ENCODE results near the gene MCUR1.

Gene MCUR1

GRCh38 chr6:13800615-13801014 is 13.7 kb downstream of the MCUR1 start:
- no peak for TF ChIP-seq CTCF (IDR thresholded peaks at IDR 0.05; ENCODE audit: low read depth, low read length, missing control alignments)
- no peak overlapping the region for H3K4me3 ChIP-seq (ENCODE audit: low read depth, low read length)
- no peak for DNase-seq (ENCODE audit: low read depth)
- in situ Hi-C loops (cut with HindIII; ENCODE audit: low sequenced_read_pairs) = no loop called here

GRCh38 chr6:13796781-13797180 is 17.6 kb downstream of the MCUR1 start:
- no peak for TF ChIP-seq CTCF (IDR thresholded peaks at IDR 0.05; ENCODE audit: low read depth, low read length, missing control alignments)
- H3K4me3 ChIP-seq (ENCODE audit: low read depth, low read length) = no peak overlapping the region
- DNase-seq (ENCODE audit: low read depth) = no peak
- in situ Hi-C loops (cut with HindIII; ENCODE audit: low sequenced_read_pairs) = no loop called here

GRCh38 chr6:13795041-13795750 is 19.2 kb downstream of the MCUR1 start:
- H3K4me3 ChIP-seq (ENCODE audit: low read depth, low read length) = no peak overlapping the region
- in situ Hi-C loops (cut with HindIII; ENCODE audit: low sequenced_read_pairs) = no loop called here

GRCh38 chr6:13794184-13794583 is 20.2 kb downstream of the MCUR1 start:
- DNase-seq (ENCODE audit: low read depth) = no peak
- no peak overlapping the region for H3K4me3 ChIP-seq (ENCODE audit: low read depth, low read length)
- in situ Hi-C loops (cut with HindIII; ENCODE audit: low sequenced_read_pairs) = no loop called here
- no peak for TF ChIP-seq CTCF (IDR thresholded peaks at IDR 0.05; ENCODE audit: low read depth, low read length, missing control alignments)

More at GRCh38 chr6:13795041-13795750, 19.2 kb downstream of the MCUR1 start:
- TF ChIP-seq CTCF (IDR thresholded peaks at IDR 0.05; ENCODE audit: low read depth, low read length, missing control alignments) = peak; percentile 94
- DNase-seq (ENCODE audit: low read depth) = peak; percentile 71

GRCh38 chr6:13789746-13790145 is 24.6 kb downstream of the MCUR1 start:
- in situ Hi-C loops (cut with HindIII; ENCODE audit: low sequenced_read_pairs) = no loop called here
- no peak for TF ChIP-seq CTCF (IDR thresholded peaks at IDR 0.05; ENCODE audit: low read depth, low read length, missing control alignments)
- no peak overlapping the region for H3K4me3 ChIP-seq (ENCODE audit: low read depth, low read length)
- DNase-seq (ENCODE audit: low read depth) = no peak

GRCh38 chr6:13788820-13789219 is 25.5 kb downstream of the MCUR1 start:
- H3K4me3 ChIP-seq (ENCODE audit: low read depth, low read length) = no peak overlapping the region
- in situ Hi-C loops (cut with HindIII; ENCODE audit: low sequenced_read_pairs) = no loop called here
- no peak for TF ChIP-seq CTCF (IDR thresholded peaks at IDR 0.05; ENCODE audit: low read depth, low read length, missing control alignments)
- no peak for DNase-seq (ENCODE audit: low read depth)
